SH-SY5Y (cell line): ENCODE measurements around the gene TRIL.

Experiments
- GATA2 ChIP-seq: IDR thresholded peaks from 2 replicates; pipeline ENCODE4 v1.6.1; 2011; ENCODE audit warnings: mild to moderate bottlenecking, low read depth, low read length
- GATA3 ChIP-seq: IDR thresholded peaks from 2 replicates; pipeline ENCODE4 v1.6.1; 2011; ENCODE audit warnings: low read depth, mild to moderate bottlenecking, low read length, moderate library complexity

DNA sequence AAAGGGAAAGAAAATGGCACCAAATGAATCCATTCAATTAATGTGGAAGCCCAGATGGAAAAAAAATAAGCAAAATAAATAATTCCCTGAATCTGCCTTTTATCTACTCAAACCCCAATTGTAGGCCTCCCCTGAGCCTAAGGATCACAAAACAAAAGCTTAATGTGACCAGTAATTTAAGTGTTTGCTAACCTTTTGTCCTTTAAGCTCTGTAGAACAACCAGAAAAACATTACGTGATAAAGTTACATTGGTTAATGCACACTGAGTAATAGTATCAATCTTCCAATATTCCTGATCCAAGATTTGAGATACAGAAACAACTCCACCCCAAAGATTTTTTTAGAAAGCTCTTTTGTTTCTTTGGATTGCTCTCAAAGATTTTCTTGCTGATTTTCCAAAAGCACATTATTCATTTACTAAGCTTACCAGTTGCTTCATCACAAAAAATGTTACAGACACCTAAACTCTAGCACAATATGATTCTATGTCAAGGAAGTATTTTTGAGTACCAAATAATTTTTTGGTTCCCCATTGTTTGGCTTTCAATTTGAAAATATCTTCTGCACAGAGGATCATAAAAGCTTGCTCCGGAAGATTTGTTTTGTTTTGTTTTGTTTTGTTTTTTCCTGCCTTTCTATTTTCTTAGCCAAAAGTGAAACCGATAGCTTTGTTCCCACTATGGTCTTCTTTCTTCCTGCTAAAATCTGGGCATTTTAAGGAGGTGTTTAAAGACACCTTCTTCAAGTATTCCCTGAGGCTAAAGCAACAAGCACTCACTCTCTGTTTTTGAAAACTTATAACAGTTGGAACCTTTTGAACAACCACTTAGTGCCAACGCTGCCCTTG, 54.2 kb downstream of the TRIL start:
- no peak for TF ChIP-seq GATA2
- no peak for TF ChIP-seq GATA3
